ENCODE data around the gene TTC27.
"Not testable (repeated sequence)": the region's sequence is repeated elsewhere in the genome, so short reads cannot be mapped to it uniquely, and the experiment has no call there.

TTC27 gene

DNA sequence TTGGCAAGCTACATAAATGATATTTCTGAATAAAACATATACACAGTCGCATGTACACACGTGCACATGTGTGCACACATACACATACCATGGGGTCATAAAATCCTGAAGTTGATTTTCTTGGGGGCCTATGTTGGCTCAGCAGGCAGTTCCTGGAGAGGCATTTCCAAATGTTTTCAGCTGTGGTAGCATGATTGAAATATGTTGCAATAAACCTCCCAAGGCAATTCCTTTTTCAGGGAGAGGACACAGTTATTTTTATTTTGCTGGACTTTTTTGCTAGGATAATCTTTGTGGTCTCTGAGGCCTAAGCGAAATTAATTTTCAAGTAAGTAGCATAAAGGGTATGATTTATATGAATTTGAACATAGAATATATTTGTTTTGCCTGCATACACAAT, 192.2 kb downstream of the TTC27 start:
- DNase-seq: no peak

- no peak for DNase-seq
Measured at GRCh38 chr2:32820701-32821100, 192.9 kb downstream of the TTC27 start.

- no peak for DNase-seq
Measured at GRCh38 chr2:32824070-32824809, 196.4 kb downstream of the TTC27 start.

DNA sequence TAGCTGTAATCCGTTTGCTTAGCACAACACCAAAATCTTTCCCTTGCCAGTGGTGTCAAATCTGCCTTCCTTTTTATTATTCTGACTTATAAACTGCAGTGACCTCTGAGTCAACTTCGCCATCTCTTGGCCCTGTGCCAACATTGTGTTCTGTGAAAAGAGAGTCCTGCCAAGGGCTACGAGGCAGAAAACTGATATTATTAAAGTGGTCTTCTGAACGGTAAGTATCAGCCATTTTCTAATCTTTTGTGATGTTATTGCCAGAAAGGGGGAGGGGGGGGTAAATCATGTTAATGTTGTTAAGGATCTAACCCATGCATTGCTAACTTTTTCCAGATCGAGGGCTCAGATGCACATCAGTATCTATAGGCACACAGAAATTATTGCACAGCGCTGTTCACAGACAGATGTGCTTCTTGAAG, 197.5 kb downstream of the TTC27 start:
- no peak for DNase-seq

GRCh38 chr2:32830196-32830595, 202.3 kb downstream of the TTC27 start:
- no peak for DNase-seq

DNA sequence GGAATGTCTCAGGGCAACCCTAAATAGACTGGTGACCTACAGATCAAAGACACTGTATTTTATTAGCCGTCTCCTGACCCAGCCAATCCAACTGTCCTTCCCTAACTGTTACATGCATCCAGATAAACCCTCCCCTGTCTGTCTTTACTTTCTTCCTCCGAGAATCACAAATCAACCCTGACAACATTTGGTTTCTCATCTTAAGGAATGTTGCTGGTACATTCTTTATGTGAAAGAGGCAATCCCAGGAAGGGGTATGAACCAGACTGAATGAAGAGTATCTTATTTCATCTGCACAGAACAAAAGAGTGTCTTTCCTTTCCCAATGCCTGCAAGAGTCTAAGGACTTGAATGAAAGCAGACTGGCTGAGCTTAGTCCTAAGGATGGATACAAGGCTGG, 205.0 kb downstream of the TTC27 start:
- no peak for DNase-seq

DNA sequence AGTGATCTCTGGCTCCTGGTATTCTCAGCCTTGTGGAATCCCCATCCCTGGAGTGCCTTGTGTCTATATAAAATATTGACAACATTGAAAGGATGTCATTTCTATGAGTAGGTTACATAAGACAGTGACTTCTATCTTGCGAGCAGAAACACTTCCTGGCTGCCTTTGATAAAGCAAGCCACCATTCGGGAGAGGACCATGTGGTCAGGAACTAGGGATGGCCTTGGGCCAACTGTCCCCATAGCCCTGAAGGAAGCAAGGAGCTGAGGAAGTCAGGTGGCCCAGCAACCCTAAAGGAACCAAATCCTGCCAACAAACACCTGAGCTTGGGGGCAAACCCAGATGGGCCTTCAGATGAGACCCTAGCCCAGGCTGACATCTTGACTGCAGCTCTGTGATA, 205.9 kb downstream of the TTC27 start:
- DNase-seq: no peak

DNA sequence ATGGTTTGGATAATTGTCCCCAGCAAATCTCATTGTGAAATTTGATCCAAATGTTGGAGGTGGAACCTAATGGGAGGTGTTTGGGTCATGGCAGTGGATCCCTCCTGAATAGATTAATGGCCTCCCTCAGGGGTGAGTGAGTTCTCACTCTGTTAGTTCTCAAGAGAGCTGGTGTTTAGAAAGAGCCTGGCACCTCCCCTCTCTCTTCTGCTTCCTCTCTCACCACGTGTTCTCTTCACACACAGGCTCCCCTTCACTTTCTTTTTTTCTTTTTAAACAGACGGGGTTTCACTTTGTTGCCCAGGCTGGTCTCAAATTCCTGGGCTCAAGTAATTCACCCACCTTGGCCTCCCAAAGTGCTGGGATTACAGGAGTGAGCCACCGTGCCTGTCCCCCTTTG, 207.3 kb downstream of the TTC27 start:
- DNase-seq: no peak

- DNase-seq: no peak
Measured at GRCh38 chr2:32836933-32837332, 209.1 kb downstream of the TTC27 start.

DNA sequence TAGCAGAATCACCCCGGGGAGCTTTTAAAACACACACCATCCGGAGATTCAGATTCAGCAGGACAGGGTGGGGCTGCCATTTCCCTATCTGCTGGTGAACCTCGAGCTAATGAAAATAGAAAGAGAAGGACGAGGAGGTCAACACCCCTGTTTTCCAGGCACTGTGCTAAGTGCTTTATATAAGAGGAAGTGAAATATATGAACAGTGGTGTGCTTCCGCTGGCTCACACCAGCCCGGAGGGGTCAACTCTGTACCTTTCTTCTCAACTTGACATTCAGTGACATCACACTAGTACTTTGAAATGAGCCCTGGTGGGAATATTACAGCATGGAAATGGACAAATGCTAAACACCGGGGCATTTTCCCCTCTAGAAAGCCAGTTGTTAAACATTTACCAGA, 210.6 kb downstream of the TTC27 start:
- no peak for DNase-seq

DNA sequence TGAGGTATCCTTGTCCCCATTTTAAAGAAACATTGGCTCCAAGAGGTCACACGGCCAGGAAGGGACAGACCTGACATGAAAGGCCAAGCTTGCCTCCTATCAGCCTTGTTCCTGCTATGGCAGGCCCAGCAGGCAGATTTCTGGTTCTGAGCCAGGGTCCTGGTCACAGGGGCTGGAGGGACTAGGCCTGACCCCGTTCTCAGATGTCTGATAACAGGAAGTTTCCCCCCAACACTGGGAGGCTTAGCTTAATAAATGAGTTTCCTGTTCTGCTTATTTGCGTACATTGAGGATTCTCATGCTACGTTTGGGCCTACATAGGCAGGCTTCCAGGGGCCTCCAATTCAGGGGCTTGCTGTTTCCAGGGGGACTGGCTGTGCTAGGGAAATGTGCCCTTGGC, 211.1 kb downstream of the TTC27 start:
- DNase-seq: no peak

GRCh38 chr2:32841931-32842898, 214.4 kb downstream of the TTC27 start:
- no peak for DNase-seq

DNA sequence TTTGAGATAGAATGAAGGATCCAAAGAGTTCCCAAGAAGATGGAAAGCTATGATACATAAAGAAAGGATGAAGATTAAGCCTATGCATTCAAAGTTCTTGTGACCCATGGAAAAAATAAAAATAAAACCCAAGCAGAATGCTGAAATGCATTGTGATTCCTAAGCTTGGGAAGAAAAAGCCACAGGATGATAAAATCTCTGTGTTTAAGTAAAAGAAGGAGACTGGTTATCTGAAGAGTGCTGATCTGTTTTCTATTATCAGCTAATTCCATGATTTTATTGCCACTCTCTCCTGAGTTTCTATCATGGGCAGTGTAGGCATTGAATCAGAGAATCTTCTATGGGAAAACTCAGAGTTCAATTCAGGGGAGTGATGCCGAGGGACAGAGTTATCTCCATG, 215.8 kb downstream of the TTC27 start:
- no peak for DNase-seq

DNA sequence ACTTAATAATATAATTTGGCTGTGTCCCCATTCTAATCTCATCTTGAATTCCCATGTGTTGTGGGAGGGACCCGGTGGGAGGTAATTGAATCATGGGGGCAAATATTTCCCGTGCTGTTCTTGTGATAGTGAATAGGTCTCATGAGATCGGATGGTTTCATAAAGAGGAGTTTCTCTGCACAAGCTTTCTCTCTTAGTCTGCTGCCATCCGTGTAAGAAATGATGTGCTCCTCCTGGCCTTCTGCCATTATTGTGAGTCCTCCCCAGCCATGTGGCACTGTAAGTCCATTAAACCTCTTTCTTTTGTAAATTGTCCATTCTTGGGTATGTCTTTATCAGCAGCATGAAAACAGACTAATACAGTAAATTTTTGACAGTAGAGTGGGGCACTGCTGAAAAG, 216.4 kb downstream of the TTC27 start:
- DNase-seq: no peak

GRCh38 chr2:32846274-32846673, 218.4 kb downstream of the TTC27 start:
- not testable (repeated sequence) for DNase-seq

DNA sequence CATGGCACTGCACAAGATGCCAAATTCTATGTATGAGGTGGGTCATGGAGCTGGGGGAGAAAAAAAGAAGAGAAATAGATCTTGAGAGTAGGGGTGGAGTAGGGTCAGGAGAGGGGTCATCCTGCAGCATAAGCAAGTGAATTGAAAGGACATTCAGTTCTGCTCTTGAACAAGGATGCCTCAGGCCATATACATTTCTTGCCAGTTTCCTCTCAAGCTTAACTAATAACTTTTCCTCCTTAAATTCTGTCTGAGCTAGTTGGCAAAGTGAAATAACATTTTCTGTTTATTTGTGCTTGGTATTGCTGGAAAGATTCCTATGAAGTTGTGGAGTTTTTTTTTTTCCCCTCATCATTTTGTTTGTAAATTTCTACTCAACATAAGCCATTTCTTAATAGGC, 219.9 kb downstream of the TTC27 start:
- DNase-seq: no peak

- DNase-seq: no peak
Measured at GRCh38 chr2:32849456-32850194, 221.8 kb downstream of the TTC27 start.

DNA sequence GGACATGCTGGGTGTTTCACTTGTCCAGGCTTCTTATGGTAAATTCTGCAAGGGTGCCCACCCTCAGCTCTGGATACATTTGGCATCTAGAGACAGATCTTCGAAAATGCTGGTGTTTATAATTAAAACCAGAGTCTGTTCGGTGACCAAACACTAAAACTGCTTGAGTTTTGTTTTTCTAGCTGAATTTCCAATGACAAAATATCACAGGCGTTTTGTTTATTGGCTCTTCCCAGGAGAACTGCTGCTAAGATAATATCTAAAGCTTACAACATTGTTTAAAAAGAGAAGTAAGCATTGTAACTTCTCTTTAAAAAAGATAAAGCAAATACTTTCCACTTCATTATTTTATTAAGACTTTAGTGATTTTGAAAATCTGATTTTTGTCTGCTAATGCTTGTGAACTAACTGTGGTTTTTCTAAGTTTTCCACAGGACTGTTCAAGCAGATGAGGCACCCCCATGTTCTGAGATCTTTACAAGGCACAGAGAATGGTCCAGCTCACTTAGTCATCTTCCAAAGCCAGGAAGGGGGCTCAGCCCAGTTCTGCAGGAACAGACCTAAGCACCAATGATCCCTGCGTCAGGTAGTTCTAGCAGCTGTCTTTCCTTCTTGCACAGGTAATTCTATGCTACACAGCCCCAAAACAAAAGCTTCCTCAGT, 224.1 kb downstream of the TTC27 start:
- no peak for DNase-seq

DNA sequence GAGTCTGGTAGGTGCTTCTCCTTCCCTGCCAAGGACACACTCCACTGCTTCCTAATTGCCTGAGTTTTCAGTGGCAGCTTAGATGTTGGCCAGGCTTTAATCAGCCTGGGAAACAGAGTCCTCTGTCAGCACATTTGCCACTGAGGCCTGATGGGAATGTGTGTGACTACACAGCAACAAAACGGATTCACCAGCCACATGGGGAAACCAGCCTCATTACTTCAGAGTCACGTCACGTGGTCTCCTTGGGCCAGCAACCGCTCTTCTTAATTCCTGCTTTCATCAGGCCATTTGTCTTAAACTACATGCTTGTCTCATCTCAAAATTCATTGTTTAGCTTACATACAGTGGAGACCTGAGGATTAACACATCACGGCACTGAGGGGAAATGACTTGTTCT, 225.0 kb downstream of the TTC27 start:
- no peak for DNase-seq

DNA sequence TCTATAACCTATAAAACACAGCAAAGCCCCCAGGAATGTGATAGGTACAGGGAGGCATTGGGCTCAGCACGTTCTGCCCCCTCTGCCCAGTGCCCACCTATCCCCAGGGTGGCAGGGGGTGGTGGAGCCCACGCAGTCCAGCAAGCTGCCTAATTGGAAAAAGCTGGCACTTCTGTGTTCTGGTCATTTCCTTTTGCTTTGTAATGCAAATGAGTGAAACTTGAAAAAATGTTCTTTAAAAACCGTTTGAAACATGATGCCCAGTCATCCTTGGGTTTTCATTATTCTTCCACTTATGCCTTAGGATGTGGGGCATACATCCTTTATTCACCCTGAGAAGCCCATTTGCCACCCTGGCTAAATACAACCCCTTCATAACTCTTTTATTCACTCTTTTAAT, 229.0 kb downstream of the TTC27 start:
- DNase-seq: no peak

DNA sequence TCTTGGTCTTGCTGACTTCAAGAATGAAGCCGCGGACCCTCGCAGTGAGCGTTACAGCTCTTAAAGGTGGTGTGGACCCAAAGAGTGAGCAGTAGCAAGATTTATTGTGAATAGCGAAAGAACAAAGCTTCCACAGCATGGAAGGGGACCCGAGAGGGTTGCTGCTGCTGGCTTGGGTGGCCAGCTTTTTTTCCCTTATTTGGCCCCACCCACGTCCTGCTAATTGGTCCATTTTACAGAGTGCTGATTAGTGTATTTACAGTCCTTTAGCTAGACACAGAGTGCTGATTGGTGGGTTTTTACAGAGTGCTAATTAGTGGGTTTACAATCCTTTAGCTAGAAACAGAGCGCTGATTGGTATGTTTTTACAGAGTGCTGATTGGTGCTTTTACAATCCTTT, 230.9 kb downstream of the TTC27 start:
- no peak for DNase-seq

DNA sequence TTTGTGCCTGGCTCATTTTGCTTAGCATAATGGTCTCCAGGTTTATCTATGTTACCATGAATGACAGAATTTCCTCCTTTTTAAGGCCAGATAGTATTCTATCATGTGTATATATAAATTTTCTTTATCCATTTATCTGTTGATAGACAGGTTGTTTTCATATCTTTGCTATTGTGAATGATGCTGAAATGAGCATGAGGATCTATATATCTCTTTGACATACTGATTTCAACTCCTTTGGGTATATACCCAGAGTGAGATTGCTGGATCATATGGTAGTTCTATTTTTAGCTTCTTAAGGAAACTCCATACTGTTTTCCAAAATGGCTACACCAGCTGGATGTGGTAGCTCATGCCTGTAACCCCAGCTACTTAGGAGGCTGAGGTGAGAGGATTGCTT, 232.5 kb downstream of the TTC27 start:
- DNase-seq: no peak
